Spleen (tissue), 13 donors: ENCODE measurements around the gene RAB2B. TPM values are rescaled to one million over a fixed set of nuclear protein-coding genes. Genes with fewer than 3 reads are reported as not detected.
A peak's percentile ranks its signal among the peaks of the same experiment; 100 is the strongest.

Experiments used
- DNase-seq: peaks from one replicate; pipeline ENCODE4 v3.0.0-alpha.2; 2020
- H3K27ac ChIP-seq, 8 donors: fragments of 200-600 bp; sonication (generic) in 7 of 8; 1 replicate in 4 of 8; 2 replicates in 4 of 8; pipeline versions ENCODE4 v1.5.0 to v1.8.0; 2016 to 2021; ENCODE audit warnings: inconsistent platforms in 4 of 8, mild to moderate bottlenecking in 4 of 8, moderate library complexity in 1 of 8
- H3K27me3 ChIP-seq, 7 donors: fragments of 200-600 bp; sonication (generic) in 6 of 7; replicated peaks in 1 of 7; 1 replicate in 4 of 7; 2 replicates in 3 of 7; pipeline versions ENCODE4 v1.5.0 to v1.8.0; 2016 to 2021; ENCODE audit warnings: inconsistent platforms in 3 of 7, mild to moderate bottlenecking in 1 of 7
- H3K36me3 ChIP-seq, 6 donors: fragments of 200-600 bp; sonication (generic) in 5 of 6; 1 replicate in 4 of 6; 2 replicates in 2 of 6; pipeline versions ENCODE4 v1.5.0 to v1.8.0; 2016 to 2021; ENCODE audit warnings: inconsistent platforms in 2 of 6
- H3K4me1 ChIP-seq, 6 donors: fragments of 200-600 bp; sonication (generic) in 5 of 6; 1 replicate in 3 of 6; 2 replicates in 3 of 6; pipeline versions ENCODE4 v1.5.0 to v1.8.0; 2016 to 2021; ENCODE audit warnings: inconsistent platforms in 3 of 6
- H3K4me3 ChIP-seq, 8 donors: fragments of 200-600 bp; sonication (generic) in 7 of 8; 1 replicate in 4 of 8; 2 replicates in 4 of 8; pipeline versions ENCODE4 v1.5.0 to v1.8.0; 2016 to 2021; ENCODE audit warnings: inconsistent platforms in 4 of 8, mild to moderate bottlenecking in 4 of 8, moderate library complexity in 2 of 8
- H3K9me3 ChIP-seq, 8 donors: fragments of 200-600 bp; sonication (generic) in 7 of 8; 1 replicate in 4 of 8; 2 replicates in 4 of 8; pipeline versions ENCODE4 v1.5.0 to v1.8.0; 2016 to 2021; ENCODE audit warnings: inconsistent platforms in 4 of 8
- POLR2A ChIP-seq, 3 donors: fragments of 450-650 bp; IDR thresholded peaks; one replicate each; pipeline ENCODE4 v1.5.1; 2017; ENCODE audit warnings: antibody characterized with exemption in 3 of 3, mild to moderate bottlenecking in 1 of 3
- POLR2AphosphoS5 ChIP-seq, 3 donors: sonication (generic); formaldehyde crosslinking; IDR thresholded peaks; one replicate each; pipeline ENCODE4 v1.5.1; 2017; ENCODE audit warnings: antibody characterized with exemption in 3 of 3
- WGBS, 5 donors: extraction: QIAGEN DNeasy Blood & Tissue Kit in 3 of 5; methylation state at CpG; one replicate each; pipeline versions ENCODE4 v1.1.5 to v1.1.7; 2013 to 2018; 5-methylcytosine and 5-hydroxymethylcytosine counted together
- intact Hi-C: fragments of 100-400 bp; cut with DNase I; formaldehyde crosslinking; loops from one replicate; pipeline ENCODE4 v1.15.0; 2023; ENCODE audit warnings: low total_unique reads
- long read RNA-seq, 2 donors: transcript quantifications; one replicate each; lab custom pipeline, GENCODE V29; 2026
- polyA plus RNA-seq, 3 donors: library from polyadenylated mRNA; stranded (reverse); fragments of 200-250 nt; gene quantifications; one replicate each; pipeline ENCODE4 v1.2.1, GENCODE V29; 2013
- total RNA-seq, 7 donors: library from RNA; depleted of rRNA in 3 of 7; stranded (reverse); fragments of >200 nt in 3 of 7; fragmentation: NEBNext Ultra II Directional in 4 of 7; extraction: Animal tissue kit (Norgen Biotek cat#: 25700) in 4 of 7; gene quantifications; one replicate each; pipeline versions ENCODE4 v1.1.0 to v1.2.1, GENCODE V29; 2016 to 2021
- TF ChIP-seq, protein P1 (sequence below), 11 experiments: fragments of 200-600 bp in 7 of 11; fragments of 450-650 bp in 4 of 11; sonication (generic) in 4 of 11; IDR thresholded peaks in 8 of 11; conservative IDR thresholded peaks in 3 of 11; 1 replicate in 7 of 11; 2 replicates in 4 of 11; pipeline versions ENCODE4 v1.4.0 to v1.8.0; 2016 to 2021; ENCODE audit warnings: antibody characterized with exemption in 11 of 11, inconsistent platforms in 4 of 11, mild to moderate bottlenecking in 1 of 11
- donor health status: healthy with polysubstance abuse.
- donor health status: DM: no; HTN: no; CAD: no; lungs with moderate emphysema.
- donor health status: DM: no; HTN: no; CAD: no.
- donor health status: Bipolar disorder and iron deficiency.
- donor health status: healthy.
- donor health status: DM: no; HTN: no; CAD: no.
- donor health status: DM: yes; HTN: yes; CAD: no.

RAB2B gene
- total RNA-seq = 10 to 100 TPM; 21.5 to 34.2 (median 29.3) TPM
- 10 to 100 TPM in 2 of 3 donors, 1 to 10 TPM in 1; 7.2 to 19.9 (median 12.2) TPM for polyA plus RNA-seq
- long read RNA-seq, donor 1, transcript RAB2B-201 (8 exons, 2,928 nt) = major isoform, 5 of 9 reads
- long read RNA-seq, donor 1, partial matches to known transcripts = 0 of 9 reads
- long read RNA-seq, donor 1, other reads (novel, unspliced or antisense) = 0 of 9 reads
- long read RNA-seq, donor 2, partial matches to known transcripts = 0 of 2 reads
- long read RNA-seq, donor 2, other reads (novel, unspliced or antisense) = 0 of 2 reads

DNA sequence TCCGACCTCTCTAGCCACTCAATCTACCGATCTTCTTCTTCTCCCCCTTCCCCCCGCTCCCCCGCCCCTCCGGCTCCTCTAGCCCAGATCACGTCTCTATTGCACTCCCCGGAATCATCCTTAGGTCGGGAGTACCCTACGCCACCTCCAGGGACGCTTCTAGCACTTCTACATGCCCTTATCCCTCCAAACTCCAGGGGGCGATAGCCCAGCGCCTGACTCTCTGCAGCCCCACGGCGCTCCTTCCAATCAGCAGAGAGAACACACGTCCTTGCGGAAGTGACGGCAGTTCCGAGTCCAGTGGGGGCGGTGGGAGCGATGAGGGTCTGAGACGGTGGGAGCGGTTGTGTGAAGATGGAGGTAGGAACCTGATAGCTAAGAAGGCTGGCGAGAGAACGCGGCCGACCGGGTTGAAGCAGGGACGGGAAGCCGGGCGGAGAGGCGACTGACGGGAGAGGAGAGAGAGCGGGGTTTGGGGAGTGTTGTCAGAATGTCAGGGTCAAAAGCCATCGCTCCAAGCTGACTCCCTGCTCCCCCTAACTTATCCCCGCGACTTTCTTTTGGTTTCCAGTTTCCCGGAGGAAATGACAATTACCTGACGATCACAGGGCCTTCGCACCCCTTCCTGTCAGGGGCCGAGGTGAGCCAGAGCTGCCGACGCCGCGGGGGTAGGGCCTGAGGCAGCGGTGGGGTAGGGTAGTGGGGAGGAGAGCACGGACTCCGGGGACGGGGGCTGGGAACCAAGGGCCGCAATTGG, at the start of gene RAB2B, which contains the start of gene TOX4:
TSS of gene RAB2B (minus strand) at position 35 of the 757 bp plus-strand sequence. CDS start 87 bp downstream, outside the sequence.
TSS of gene TOX4 (plus strand) at position 271 of the 757 bp plus-strand sequence. CDS start at position 355, 84 bp downstream.
- 0 to 1% (median 1%) methylated on average over 41 to 49 of the region's 49 CpGs for WGBS, 5 donors

DNA sequence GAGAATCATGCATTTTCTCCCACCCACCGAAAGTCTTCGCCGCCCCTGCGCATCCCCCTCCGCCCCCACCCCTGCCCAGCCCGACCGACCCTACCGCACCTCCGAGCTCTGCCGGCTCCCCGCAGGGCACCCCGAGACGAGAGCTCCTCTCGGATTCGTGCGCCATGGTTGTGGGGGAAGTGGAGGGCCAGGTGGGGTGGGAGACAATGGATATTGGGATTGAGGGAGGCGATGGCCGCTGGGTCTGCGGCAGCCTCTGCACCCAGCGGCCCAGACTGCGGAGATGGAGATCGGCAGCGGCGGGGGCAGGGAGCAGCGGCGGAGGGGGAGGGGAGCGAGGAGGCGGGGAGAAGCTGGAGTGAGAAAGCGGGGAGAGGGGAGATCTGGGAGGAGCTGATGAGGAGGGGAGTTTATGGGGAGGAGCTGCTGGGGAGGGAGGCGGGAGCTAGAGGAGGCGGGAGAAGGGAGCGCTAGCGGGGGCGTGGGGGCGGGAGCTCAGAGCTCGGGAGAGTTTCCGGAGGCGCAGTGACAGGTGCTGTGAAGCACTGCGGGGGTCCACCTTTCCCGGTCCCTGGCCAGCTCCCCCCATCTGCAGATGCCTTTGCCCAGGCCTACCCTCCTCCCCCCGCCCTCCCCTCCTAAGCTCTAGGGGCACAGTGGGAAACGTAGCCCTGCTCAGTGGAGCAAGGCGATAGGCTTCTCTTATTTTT, 49.4 kb upstream of the RAB2B start, which contains the start of gene SALL2:
TSS of gene SALL2 (minus strand) at position 385 of the 710 bp plus-strand sequence. CDS start at position 166, 219 bp downstream.
- intact Hi-C loops = no loop called here
- Histone ChIP-seq H3K27ac (peak within 1 kb of the TSS in 4 of 8 donors; percentile 48 to 56 (median 52)), H3K27me3 (peaks cover 0 to 9% (median 0%) of the 10 kb centered on the region in 7 donors), H3K9me3 (no peaks in the 10 kb centered on the region), H3K4me3 (peak within 1 kb of the TSS; percentile 42 to 81 (median 52)), H3K36me3 (no peaks in the 10 kb centered on the region), H3K4me1 (peaks cover 3 to 37% (median 13%) of the 10 kb centered on the region in 6 donors)
- peak; percentile 84 for DNase-seq
- WGBS, 5 donors = 1% methylated on average over 36 to 43 of the region's 43 CpGs
- TF ChIP-seq, protein P1, sequence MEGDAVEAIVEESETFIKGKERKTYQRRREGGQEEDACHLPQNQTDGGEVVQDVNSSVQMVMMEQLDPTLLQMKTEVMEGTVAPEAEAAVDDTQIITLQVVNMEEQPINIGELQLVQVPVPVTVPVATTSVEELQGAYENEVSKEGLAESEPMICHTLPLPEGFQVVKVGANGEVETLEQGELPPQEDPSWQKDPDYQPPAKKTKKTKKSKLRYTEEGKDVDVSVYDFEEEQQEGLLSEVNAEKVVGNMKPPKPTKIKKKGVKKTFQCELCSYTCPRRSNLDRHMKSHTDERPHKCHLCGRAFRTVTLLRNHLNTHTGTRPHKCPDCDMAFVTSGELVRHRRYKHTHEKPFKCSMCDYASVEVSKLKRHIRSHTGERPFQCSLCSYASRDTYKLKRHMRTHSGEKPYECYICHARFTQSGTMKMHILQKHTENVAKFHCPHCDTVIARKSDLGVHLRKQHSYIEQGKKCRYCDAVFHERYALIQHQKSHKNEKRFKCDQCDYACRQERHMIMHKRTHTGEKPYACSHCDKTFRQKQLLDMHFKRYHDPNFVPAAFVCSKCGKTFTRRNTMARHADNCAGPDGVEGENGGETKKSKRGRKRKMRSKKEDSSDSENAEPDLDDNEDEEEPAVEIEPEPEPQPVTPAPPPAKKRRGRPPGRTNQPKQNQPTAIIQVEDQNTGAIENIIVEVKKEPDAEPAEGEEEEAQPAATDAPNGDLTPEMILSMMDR (IDR thresholded peaks at IDR 0.05 in 8 of 11, conservative IDR thresholded peaks at IDR 0.05 in 3 of 11) = no peak
- TF ChIP-seq POLR2AphosphoS5 (IDR thresholded peaks at IDR 0.05) (peak; percentile 26 to 60 (median 59)), POLR2A (IDR thresholded peaks at IDR 0.05) (no peak)

More for the DNA sequence above, at the start of gene RAB2B, which contains the start of gene TOX4:
- intact Hi-C loops = no loop called here
- Histone ChIP-seq H3K27ac (peak within 1 kb of the TSS; percentile 82 to 96 (median 92)), H3K36me3 (peaks cover 0 to 56% (median 24%) of the 10 kb centered on the region in 6 donors), H3K4me1 (peaks cover 19 to 71% (median 40%) of the 10 kb centered on the region in 6 donors), H3K4me3 (peak within 1 kb of the TSS; percentile 49 to 93 (median 86)), H3K9me3 (no peaks in the 10 kb centered on the region), H3K27me3 (no peaks in the 10 kb centered on the region)
- peak; percentile 98 for DNase-seq
- TF ChIP-seq POLR2AphosphoS5 (IDR thresholded peaks at IDR 0.05) (peak; percentile 94 to 98 (median 95)), POLR2A (IDR thresholded peaks at IDR 0.05) (peak; percentile 14 to 69 (median 41))
- TF ChIP-seq, protein P1 (IDR thresholded peaks at IDR 0.05 in 8 of 11, conservative IDR thresholded peaks at IDR 0.05 in 3 of 11) = peak; percentile 98 to 100 (median 99)

DNA sequence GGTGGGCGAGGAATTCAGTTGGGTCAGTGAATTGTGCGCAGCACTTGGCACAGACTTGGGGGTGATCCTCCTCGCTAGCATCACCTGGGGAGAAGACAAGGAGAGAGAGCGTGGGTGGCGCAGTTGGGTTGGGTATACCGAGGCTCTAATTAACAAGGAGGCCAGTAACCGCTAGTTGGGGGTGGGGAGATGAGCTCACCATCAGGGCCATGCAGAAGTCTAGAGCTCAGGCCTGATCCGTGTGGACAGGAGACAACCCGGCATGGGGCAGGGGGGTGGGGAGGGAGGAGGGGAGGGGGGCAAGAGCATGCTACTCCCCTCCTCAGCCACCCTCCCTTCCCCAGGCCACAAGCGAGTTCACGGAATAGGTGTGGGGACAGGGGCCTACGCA, 48.8 kb upstream of the RAB2B start:
- no peak for TF ChIP-seq POLR2AphosphoS5 (IDR thresholded peaks at IDR 0.05)
- TF ChIP-seq, protein P1 (IDR thresholded peaks at IDR 0.05 in 8 of 11, conservative IDR thresholded peaks at IDR 0.05 in 3 of 11) = no peak
- TF ChIP-seq POLR2A (IDR thresholded peaks at IDR 0.05) = no peak
- Histone ChIP-seq H3K36me3 (no peaks in the 10 kb centered on the region), H3K27me3 (peaks cover 0 to 9% (median 0%) of the 10 kb centered on the region in 7 donors), H3K27ac (peak overlapping the region in 4 of 8 donors; percentile 48 to 56 (median 52)), H3K4me3 (peak overlapping the region; percentile 42 to 81 (median 52)), H3K9me3 (no peaks in the 10 kb centered on the region), H3K4me1 (peaks cover 3 to 37% (median 13%) of the 10 kb centered on the region in 6 donors)
- 52 to 78% (median 54%) methylated on average over 8 to 11 of the region's 12 CpGs for WGBS, 5 donors
- intact Hi-C loops = no loop called here
- DNase-seq = no peak
